ENCODE measurements around the gene ITGB3.

ITGB3 gene

DNA sequence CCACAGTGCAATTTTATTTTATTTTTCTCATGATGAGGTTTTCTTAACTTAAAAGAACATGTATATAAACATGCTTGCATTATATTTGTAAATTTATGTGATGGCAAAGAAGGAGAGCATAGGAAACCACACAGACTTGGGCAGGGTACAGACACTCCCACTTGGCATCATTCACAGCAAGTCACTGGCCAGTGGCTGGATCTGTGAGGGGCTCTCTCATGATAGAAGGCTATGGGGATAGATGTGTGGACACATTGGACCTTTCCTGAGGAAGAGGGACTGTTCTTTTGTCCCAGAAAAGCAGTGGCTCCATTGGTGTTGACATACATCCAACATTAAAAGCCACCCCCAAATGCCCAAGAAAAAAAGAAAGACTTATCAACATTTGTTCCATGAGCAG, 57.8 kb downstream of the ITGB3 start:
- Histone ChIP-seq H3K36me3 (ENCODE audit: insufficient read depth, low read length) (peaks cover 27% of the 10 kb centered on the region), H3K27ac (ENCODE audit: low read depth, low read length) (no peak overlapping the region), H3K27me3 (ENCODE audit: control insufficient read depth in 1 of 2, insufficient read depth in 2 of 2, low read length in 2 of 2) (no peaks in the 10 kb centered on the region), H3K4me1 (ENCODE audit: insufficient read depth, low read length) (peaks cover 11% of the 10 kb centered on the region), H3K9ac (ENCODE audit: low read length) (no peak overlapping the region), H3K9me3 (ENCODE audit: low read length) (no peaks in the 10 kb centered on the region), H3K4me3 (ENCODE audit: low read depth in 1 of 2, low read length in 2 of 2) (no peak overlapping the region)

DNA sequence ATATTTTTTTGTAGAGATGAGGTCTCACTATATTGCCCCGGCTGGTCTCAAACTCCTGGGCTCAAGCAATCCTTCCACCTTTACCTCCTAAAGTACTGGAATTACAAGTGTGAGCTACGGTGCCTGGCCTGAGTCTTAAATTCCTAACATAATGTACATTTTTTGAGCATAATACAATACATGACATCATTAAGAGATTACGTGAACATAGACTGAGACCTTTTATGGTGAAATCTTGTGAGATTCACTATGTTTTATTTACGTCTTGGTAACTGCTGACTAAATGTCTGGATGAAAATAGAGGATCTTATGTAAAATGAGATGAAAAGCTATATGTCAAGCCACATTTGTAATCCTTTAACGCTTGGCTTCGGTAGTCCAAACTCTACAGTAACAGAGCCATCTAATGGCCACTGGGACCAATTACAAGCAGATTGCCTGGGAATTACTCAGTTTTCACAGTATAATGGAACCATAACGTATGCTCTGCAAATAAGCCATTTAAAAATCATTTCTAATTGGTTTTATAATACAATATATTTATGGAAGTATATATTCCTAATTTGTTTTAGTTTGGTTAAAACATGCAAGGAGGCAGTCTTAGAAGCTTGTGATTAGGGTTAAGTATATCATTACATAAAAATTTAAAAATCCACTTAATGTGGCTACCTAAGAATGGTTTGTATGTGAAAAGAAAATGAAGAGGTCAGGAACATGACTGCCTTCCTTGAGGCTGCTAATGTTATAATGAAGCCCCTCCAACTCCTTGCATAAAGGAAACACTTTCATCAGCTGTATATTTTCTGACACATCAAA, 62.0 kb downstream of the ITGB3 start:
- Histone ChIP-seq H3K9me3 (ENCODE audit: low read length) (no peaks in the 10 kb centered on the region), H3K36me3 (ENCODE audit: insufficient read depth, low read length) (peaks cover 13% of the 10 kb centered on the region), H3K9ac (ENCODE audit: low read length) (no peak overlapping the region), H3K4me1 (ENCODE audit: insufficient read depth, low read length) (peaks cover 11% of the 10 kb centered on the region), H3K27me3 (ENCODE audit: control insufficient read depth in 1 of 2, insufficient read depth in 2 of 2, low read length in 2 of 2) (no peaks in the 10 kb centered on the region), H3K27ac (ENCODE audit: low read depth, low read length) (peak overlapping the region; percentile 70), H3K4me3 (ENCODE audit: low read depth in 1 of 2, low read length in 2 of 2) (no peak overlapping the region)

DNA sequence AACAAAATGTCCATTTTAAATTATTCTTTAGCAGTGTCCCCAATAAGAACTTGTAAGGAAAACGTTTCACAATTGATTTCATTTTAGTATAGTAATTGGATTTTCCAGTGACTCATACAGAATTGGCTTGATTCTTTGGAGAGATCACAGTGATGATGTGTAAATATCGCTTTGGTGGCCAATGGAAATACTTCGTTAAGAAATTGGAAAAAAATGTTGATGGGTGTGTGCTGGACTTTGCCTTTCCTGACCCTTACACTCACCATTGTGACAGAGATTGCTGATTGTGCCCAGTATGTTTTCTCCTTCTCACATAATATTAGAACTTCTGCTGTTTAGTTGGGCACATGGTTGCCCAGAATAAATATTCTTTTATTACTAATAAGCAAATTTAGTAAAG, 62.7 kb downstream of the ITGB3 start:
- Histone ChIP-seq H3K4me3 (ENCODE audit: low read depth in 1 of 2, low read length in 2 of 2) (no peak overlapping the region), H3K27ac (ENCODE audit: low read depth, low read length) (peak overlapping the region; percentile 12), H3K27me3 (ENCODE audit: control insufficient read depth in 1 of 2, insufficient read depth in 2 of 2, low read length in 2 of 2) (no peaks in the 10 kb centered on the region), H3K9ac (ENCODE audit: low read length) (no peak overlapping the region), H3K36me3 (ENCODE audit: insufficient read depth, low read length) (peaks cover 7% of the 10 kb centered on the region), H3K9me3 (ENCODE audit: low read length) (no peaks in the 10 kb centered on the region), H3K4me1 (ENCODE audit: insufficient read depth, low read length) (peaks cover 11% of the 10 kb centered on the region)

DNA sequence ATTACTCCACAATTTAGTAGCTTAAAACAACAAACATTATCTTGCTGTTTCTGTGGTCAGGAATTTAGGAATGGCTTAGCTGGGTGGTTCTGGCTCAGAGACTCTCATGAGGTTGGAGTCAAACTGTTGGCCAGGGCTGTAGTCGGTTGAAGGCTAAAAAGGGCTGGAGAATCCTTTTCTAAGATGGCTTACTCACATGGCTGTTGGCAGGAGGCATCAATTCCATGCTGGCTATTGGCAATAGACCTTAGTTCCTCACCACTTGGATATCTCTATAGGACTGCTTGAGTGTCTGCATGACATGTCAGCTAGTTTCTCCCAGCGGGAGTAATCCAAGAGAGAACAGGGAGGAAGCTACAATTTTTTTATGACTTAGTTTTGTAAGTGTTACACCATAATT, 63.5 kb downstream of the ITGB3 start:
- Histone ChIP-seq H3K4me1 (ENCODE audit: insufficient read depth, low read length) (peaks cover 11% of the 10 kb centered on the region), H3K4me3 (ENCODE audit: low read depth in 1 of 2, low read length in 2 of 2) (no peak overlapping the region), H3K9ac (ENCODE audit: low read length) (no peak overlapping the region), H3K36me3 (ENCODE audit: insufficient read depth, low read length) (peaks cover 4% of the 10 kb centered on the region), H3K9me3 (ENCODE audit: low read length) (no peaks in the 10 kb centered on the region), H3K27me3 (ENCODE audit: control insufficient read depth in 1 of 2, insufficient read depth in 2 of 2, low read length in 2 of 2) (no peaks in the 10 kb centered on the region), H3K27ac (ENCODE audit: low read depth, low read length) (no peak overlapping the region)

DNA sequence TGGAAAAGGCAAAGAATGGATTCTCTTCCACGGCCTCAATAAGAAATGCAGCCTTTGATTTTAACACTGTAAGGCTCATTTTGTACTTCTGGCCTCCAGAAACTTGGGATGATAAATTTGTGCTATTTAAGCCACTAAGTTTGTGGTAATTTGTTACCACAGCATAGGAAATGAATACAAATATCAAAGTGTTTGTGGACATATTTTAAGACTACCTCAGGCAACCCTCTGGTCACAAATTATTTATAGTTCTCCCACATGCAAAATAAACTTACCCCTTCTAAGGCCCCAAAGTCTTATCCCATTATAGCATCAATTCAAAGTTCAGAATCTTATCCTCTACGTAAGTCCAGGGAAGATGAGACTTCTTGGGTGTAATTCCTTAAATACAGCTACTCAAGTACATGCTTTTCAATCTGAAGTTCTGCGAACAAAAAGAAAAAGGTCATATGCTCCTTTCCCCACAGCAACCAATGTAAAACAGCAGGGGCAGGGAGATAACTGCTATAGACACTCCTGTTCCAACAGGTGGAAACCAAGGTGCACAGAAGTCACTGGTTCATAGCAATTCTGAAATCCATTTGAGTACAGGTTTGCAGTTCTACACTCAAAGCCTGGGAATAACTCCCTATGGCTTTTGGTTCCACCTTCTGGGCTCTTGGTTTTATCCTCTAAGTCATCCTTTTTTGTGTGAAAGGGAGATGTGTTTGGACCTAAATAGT, 64.7 kb downstream of the ITGB3 start:
- Histone ChIP-seq H3K27ac (ENCODE audit: low read depth, low read length) (no peak overlapping the region), H3K9ac (ENCODE audit: low read length) (no peak overlapping the region), H3K27me3 (ENCODE audit: control insufficient read depth in 1 of 2, insufficient read depth in 2 of 2, low read length in 2 of 2) (no peaks in the 10 kb centered on the region), H3K4me1 (ENCODE audit: insufficient read depth, low read length) (peaks cover 11% of the 10 kb centered on the region), H3K4me3 (ENCODE audit: low read depth in 1 of 2, low read length in 2 of 2) (no peak overlapping the region), H3K36me3 (ENCODE audit: insufficient read depth, low read length) (no peaks in the 10 kb centered on the region), H3K9me3 (ENCODE audit: low read length) (no peaks in the 10 kb centered on the region)

DNA sequence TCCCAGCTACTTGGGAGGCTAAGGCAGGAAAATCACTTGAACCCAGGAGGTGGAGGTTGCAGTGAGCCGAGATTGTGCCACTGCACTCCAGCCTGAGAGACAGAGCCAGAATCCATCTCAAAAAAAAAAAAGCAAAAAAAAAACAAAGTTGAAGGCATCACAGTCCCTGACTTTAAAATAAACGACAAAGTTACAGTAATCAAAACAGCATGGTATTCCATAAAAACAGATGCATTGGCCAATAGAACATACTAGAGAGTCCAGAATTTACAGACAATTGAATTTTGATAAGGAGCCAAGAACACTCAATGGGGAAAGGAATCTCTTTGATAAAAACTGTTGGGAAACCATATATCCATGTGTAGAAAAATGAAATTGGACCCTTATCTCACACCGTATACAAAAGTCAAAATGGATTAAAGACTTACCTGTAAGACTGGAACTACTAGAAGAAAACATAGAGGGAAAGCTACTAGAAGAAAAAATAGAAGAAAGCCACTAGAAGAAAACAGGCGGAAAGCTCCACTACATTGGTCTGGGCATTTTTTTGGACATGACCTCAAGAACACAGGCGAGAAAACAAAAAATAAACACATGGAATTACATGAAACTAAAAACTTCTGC, 67.4 kb downstream of the ITGB3 start:
- no peak overlapping the region for H3K27ac ChIP-seq (ENCODE audit: low read depth, low read length)
- no peaks in the 10 kb centered on the region for H3K36me3 ChIP-seq (ENCODE audit: insufficient read depth, low read length)
- no peaks in the 10 kb centered on the region for H3K9me3 ChIP-seq (ENCODE audit: low read length)
- no peak overlapping the region for H3K9ac ChIP-seq (ENCODE audit: low read length)
- no peaks in the 10 kb centered on the region for H3K27me3 ChIP-seq (ENCODE audit: control insufficient read depth in 1 of 2, insufficient read depth in 2 of 2, low read length in 2 of 2)
- H3K4me3 ChIP-seq (ENCODE audit: low read depth in 1 of 2, low read length in 2 of 2), result no peak overlapping the region
- no peaks in the 10 kb centered on the region for H3K4me1 ChIP-seq (ENCODE audit: insufficient read depth, low read length)

DNA sequence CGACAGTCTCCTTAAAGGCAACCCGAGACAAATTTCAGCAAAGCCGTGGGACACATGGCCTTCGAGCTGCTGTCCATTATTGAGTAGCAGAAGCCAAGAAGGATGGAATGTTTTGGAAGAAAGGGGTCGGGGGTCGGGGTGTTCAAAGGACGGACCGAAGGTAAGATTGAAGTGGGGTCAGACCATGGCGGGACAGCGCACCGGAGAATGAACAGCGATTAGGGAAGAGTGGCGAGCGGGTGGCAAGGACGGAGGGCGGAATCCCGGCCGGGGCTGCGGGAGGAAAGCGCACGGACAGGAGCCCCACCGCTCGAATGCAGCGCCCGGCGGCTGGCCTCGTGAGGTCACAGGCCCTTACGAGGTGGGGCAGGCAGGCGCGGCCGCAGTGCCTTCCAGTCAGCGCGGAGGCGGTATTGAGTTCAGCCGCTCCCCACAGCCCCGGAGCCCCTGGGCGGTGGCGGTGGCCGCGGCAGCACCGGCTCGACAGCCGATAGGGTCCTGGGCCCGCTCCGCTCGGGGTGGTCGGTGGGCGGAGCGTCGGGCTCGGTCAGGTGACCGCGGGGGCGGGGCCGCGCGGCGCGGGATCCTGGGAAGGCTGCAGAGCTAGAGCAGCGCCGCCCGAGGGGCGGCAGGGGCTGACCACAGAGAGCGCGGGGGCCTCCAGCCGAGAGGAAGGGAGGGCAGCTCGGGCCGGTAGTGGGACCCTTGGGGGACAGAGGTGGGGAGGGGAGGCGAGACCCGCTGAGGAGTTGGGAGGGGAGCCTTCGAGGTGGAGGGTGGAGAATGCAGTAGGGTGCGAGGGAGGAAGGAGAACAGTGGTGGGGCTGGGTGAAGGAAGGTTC, 70.0 kb downstream of the ITGB3 start, which contains the start of gene EFCAB13:
Gene EFCAB13 (plus strand): TSS at position 574 of the 842 bp plus-strand sequence. CDS start 4,399 bp downstream, outside the sequence.
- Histone ChIP-seq H3K27me3 (ENCODE audit: control insufficient read depth in 1 of 2, insufficient read depth in 2 of 2, low read length in 2 of 2) (no peaks in the 10 kb centered on the region), H3K36me3 (ENCODE audit: insufficient read depth, low read length) (no peaks in the 10 kb centered on the region), H3K4me1 (ENCODE audit: insufficient read depth, low read length) (no peaks in the 10 kb centered on the region), H3K27ac (ENCODE audit: low read depth, low read length) (peak within 1 kb of the TSS; percentile 92), H3K9me3 (ENCODE audit: low read length) (no peaks in the 10 kb centered on the region), H3K9ac (ENCODE audit: low read length) (peak within 1 kb of the TSS; percentile 70), H3K4me3 (ENCODE audit: low read depth in 1 of 2, low read length in 2 of 2) (peak within 1 kb of the TSS; percentile 55 to 77)

DNA sequence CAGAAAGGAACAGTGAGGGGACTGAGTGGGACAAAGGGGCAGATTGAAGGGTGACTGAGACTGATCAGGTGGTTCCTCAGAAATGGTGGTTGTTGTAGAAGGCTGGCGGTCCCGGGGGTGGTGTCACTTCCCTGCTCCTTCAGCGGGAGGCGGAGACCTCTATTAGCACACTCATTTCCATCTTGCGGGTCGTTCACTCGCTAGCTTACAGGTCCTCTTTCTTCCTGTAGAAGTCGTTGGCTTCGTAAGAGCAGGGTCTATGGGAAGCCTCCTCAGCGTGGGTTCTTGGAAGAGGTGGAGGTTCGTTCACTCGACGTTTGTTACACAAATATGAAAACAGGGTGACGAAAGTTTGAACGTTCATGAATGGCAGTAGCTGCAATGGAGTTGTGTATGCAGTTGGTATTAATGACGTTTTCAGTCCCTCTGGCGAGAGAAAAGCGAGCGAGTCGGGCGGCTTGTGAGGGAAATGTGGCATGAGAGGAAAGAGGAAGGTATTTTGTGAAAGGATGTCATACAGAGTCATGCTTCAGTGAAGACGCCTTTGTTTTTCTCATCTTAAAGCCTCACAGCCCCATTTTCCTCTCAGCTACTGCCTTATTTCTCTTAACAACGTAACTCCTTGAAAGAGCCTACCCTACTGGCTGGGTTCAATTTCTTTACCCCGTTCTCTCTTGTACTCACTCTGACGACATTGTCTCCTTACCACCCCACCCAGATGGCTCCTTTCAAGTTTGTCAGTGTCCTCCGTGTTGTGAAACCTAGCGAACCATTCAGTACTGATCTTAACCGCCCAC, 70.8 kb downstream of the ITGB3 start:
- H3K27me3 ChIP-seq (ENCODE audit: control insufficient read depth in 1 of 2, insufficient read depth in 2 of 2, low read length in 2 of 2), result no peaks in the 10 kb centered on the region
- H3K9ac ChIP-seq (ENCODE audit: low read length), result peak overlapping the region; percentile 70
- no peaks in the 10 kb centered on the region for H3K9me3 ChIP-seq (ENCODE audit: low read length)
- no peaks in the 10 kb centered on the region for H3K4me1 ChIP-seq (ENCODE audit: insufficient read depth, low read length)
- H3K36me3 ChIP-seq (ENCODE audit: insufficient read depth, low read length), result no peaks in the 10 kb centered on the region
- peak overlapping the region; percentile 55 to 77 for H3K4me3 ChIP-seq (ENCODE audit: low read depth in 1 of 2, low read length in 2 of 2)
- H3K27ac ChIP-seq (ENCODE audit: low read depth, low read length), result peak overlapping the region; percentile 92

DNA sequence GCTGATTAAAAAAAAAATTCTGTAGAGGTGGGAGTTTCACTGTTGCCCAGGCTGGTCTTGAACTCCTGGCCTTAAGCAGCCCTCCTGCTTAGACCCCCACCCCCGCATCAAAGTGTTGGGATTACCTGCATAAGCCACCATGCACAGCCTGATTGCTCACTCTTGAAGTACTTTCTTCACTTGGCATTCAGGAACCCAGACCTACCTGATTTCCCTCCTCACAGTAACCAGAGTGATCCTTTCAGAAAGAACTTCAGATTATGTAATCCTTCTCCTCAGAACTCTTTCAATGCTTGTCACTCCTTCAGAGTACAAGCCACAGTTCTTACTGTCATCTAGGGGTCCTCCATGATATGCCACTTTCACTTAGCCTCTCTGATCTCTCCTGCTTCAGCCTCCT, 71.5 kb downstream of the ITGB3 start:
- no peak overlapping the region for H3K27ac ChIP-seq (ENCODE audit: low read depth, low read length)
- no peaks in the 10 kb centered on the region for H3K4me1 ChIP-seq (ENCODE audit: insufficient read depth, low read length)
- no peaks in the 10 kb centered on the region for H3K36me3 ChIP-seq (ENCODE audit: insufficient read depth, low read length)
- no peaks in the 10 kb centered on the region for H3K27me3 ChIP-seq (ENCODE audit: control insufficient read depth in 1 of 2, insufficient read depth in 2 of 2, low read length in 2 of 2)
- H3K9ac ChIP-seq (ENCODE audit: low read length), result no peak overlapping the region
- no peaks in the 10 kb centered on the region for H3K9me3 ChIP-seq (ENCODE audit: low read length)
- no peak overlapping the region for H3K4me3 ChIP-seq (ENCODE audit: low read depth in 1 of 2, low read length in 2 of 2)

DNA sequence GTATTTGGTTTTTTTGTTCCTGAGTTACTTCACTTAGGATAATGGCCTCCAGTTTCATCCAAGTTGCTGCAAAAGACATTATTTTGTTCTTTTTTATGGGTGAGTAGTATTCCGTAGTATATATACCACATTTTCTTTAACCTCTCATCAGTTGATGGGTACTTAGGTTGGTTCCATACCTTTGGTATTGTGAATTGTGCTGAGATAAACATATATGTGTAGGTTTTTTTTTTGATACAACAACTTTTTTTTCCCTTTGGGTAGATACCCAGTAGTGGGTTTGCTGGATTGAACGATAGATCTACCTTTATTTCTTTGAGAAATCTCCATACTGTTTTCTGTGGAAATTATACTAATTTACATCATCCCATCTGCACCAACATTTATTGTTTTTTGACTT, 76.9 kb downstream of the ITGB3 start:
- Histone ChIP-seq H3K9ac (ENCODE audit: low read length) (no peak overlapping the region), H3K27ac (ENCODE audit: low read depth, low read length) (no peak overlapping the region), H3K36me3 (ENCODE audit: insufficient read depth, low read length) (no peaks in the 10 kb centered on the region), H3K4me1 (ENCODE audit: insufficient read depth, low read length) (no peaks in the 10 kb centered on the region), H3K9me3 (ENCODE audit: low read length) (no peaks in the 10 kb centered on the region), H3K4me3 (ENCODE audit: low read depth in 1 of 2, low read length in 2 of 2) (no peak overlapping the region), H3K27me3 (ENCODE audit: control insufficient read depth in 1 of 2, insufficient read depth in 2 of 2, low read length in 2 of 2) (no peaks in the 10 kb centered on the region)

Data from muscle layer of colon (tissue), 2 donors.